GM21367 (cell line): ENCODE data around the gene CACNA1H.

ENCODE experiments used
- ATAC-seq: cut with Tn5 transposase; IDR thresholded peaks from one replicate; pipeline ENCODE4 v1.9.1; 2021; ENCODE audit not compliant: unreplicated experiment

CACNA1H gene

DNA sequence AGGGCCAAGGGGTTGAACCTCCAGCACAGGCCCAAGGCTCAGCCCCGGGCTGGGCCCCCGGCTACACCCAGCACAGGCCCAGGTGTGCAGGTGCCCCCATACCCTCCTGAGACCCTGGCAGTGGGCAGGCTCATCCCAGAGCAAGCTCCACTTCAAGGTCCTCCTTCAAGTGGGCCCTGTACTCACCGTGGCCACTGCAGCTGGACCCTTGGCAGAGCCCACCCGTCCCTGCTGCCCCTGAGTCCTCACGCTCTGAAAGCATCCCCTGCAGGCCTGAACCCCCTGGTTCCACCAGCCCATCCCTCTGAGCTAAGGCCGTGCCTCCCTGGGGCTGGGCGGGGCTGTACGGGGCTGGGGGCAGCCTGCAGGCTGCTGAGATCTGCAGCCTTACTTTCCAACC, 11.2 kb upstream of the CACNA1H start:
- no peak for ATAC-seq

DNA sequence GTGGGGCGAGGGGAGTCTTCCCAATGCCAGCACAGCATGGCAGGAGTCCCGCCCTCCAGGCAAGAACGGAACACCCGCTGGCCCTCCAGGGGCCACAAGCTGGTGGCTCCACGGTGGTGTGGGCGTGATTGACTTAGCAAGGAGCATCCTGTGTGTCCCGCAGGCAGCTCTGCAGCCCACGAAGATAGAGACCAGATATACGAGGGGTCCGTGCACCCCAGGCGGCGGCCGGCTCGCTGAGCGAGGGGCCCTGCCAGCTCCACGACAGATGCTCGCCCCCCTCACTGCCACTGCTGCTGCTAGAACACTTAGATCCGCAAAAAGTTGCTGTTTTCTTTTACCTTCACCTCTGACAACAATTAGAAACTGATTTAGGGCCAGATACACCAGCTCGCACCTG, 10.0 kb upstream of the CACNA1H start:
- no peak for ATAC-seq

DNA sequence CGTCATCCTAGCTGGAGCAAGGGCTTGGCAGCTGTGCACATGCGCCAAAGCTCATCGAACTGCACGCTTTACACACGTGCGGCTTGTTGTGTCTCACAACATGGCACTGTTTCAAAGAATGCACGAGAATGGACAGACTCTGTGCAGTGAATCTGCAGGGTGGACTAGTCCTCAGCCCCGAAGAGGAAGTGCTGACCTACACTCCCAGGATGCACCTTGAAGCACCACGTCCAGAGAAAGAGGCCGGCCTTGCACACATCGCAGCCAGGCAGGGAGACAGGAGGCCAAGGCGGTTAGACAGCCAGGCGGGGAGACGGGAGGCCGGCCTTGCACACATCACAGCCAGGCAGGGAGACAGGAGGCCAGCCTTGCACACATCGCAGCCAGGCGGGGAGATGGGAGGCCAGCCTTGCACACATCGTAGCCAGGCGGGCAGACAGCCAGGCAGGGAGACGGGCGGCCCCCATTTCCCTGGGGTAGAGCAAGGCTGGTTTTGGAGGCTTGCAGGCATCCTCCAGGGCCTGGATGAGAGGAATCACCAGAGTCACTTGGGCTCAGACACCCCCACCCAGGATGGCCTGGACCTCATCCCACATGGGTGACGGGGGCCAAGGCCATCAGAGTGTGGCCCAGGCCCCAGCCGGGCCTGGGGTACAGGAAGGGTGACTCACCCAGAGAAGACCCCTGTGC, 9.0 kb upstream of the CACNA1H start:
- no peak for ATAC-seq

DNA sequence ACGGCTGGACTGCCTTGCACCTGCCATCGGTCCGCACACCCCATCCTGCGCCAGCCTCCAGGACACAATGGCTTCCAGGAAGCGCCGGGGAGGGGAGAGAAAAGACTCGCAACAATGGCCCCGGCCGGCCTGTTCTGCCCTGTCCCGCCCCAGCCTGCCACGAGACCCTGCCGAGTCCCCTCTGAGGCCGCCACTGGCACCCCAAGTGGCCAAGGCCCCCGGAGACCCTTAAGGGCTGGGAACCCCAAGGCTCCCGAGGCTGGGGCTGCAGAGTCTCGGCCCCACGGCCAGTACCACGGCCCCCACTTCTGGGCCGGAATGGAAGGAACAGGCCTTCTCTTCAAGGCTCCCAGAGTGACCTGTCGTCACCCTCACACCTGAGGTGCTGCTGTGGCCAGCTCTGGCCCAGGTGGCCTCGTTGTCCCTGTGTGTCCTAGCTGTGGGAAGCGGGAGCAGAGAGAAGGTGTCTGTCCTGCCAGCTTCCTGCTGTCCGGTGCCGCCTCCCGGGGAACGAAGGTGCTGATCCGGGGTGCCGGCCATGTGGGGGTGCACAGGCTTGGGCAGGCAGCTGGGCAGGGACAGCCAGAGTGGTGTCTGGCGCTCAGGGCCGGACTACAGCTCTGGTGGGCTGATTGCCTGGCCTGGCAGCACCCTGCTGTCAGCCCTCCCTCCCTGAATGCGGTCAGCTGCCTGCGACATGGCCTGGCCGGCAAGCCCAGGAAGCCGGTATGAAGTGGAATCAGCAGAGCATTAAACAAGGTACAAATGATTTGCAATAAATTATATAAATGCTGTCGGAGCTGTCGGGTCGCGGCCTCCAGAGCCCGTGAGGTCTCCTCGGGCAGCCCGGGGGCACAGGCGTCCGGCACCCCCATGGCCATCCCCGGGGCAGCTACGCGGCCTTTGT, 8.2 kb upstream of the CACNA1H start:
- no peak for ATAC-seq

DNA sequence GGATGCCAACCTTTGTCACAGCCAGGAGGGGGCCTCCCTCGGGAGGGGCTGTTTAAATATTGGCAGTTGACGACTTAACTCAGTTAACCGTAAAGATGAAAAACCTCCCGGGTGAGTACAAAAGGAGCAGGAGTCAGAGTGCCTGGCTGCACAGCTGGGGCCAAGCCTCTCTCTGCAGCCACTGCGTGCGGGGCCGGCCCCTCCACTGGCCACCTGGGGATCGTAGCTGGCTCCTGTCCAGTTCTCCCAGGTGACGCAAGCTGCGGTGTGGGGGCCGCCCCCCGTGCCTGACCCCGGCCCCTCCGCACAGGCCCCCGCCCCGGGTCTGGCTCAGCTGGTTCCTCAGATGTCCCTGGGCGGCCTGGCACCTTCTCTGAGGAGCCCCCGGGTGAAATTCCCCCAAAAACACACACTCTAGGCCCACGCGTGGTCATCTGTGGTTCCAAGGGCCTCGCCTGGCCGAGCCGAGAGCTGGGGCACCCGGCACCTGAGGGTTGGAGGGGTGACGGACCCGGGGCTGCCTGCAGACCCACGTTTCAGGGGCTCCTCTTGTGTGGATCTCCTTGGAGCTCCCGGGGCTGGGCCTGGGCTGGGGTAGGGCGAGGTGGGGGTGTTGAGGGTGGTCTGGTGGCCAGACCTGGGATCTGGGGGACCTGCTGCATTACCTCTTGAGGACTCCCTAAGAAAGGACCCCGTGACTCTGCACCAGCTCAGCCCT, 7.4 kb upstream of the CACNA1H start:
- no peak for ATAC-seq

DNA sequence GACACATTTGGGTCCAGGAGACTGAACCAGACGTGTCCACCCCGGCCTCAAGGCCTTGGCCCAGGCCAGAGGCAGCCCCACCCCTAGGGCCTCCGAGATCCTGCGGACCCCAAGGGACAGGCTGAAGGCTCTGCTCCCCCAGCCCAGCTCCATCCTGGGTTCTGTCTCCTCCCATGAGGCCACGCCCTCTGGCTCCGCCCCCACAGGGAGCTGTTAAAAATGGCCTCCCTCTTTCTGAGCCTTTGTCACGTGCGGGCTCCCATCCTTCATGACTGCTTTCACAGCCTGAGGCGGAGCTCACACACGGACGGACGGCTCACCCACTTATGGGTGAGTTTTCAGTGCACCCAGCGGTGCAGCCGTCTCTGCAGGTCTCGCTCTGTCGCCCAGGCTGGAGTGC, 6.5 kb upstream of the CACNA1H start:
- ATAC-seq = no peak

GRCh38 chr16:1147027-1147426, 5.9 kb upstream of the CACNA1H start:
- ATAC-seq = no peak

DNA sequence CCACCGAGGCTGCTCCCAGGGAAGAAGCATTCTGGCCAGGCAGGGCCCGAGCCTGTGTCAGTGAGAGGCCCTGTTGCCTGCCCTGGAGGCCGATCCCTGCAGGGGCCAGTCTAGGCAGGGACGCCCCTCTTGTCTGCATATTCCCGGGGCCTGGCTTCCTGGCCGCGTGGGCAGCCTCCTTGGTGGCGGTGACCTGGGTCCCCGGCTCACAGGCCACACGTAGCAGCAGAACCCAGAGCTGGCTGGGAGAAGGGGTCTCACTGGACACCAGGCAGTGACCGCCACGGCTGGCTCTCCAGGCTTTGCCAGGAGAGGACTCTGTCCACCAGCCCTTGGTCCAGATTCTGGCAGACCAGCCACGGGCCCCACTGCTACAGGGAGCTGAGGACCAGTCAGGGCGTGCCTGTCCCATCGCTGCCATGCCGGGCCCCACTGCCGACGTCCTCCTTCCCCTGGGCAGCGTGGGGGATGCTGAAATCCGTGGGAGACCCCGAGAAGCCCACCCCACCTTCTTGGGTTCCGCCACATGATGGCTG, 3.7 kb upstream of the CACNA1H start:
- ATAC-seq = no peak

GRCh38 chr16:1150511-1150982, 2.4 kb upstream of the CACNA1H start:
- no peak for ATAC-seq

- ATAC-seq = no peak
Measured at GRCh38 chr16:1151424-1152122, 1.3 kb upstream of the CACNA1H start.

DNA sequence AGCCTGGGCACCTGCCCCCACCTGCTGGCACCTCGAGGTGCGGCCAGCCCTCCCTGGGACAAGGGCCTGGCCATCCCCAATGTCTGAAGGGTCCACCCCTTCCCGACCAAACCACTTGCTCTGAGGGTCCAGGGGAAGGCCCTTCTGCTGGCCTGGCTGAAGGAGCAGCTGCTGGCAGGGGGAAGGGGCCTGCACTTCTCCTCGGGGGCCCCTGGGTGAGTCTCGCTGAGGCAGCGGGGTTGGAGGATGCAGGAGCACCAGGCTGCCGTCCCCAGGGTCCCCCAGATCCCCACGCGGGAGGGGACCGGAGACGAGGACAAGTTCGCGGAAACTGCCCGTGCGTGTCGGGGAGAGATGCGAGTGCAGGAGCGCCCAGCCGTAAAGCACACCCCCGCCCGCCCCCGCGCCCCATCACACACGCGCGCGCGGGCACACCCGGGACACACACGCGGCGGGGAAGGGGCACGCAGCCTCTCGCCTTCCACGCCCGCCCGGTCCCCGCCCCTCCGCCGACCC, 725 bp upstream of the CACNA1H start:
- no peak for ATAC-seq

DNA sequence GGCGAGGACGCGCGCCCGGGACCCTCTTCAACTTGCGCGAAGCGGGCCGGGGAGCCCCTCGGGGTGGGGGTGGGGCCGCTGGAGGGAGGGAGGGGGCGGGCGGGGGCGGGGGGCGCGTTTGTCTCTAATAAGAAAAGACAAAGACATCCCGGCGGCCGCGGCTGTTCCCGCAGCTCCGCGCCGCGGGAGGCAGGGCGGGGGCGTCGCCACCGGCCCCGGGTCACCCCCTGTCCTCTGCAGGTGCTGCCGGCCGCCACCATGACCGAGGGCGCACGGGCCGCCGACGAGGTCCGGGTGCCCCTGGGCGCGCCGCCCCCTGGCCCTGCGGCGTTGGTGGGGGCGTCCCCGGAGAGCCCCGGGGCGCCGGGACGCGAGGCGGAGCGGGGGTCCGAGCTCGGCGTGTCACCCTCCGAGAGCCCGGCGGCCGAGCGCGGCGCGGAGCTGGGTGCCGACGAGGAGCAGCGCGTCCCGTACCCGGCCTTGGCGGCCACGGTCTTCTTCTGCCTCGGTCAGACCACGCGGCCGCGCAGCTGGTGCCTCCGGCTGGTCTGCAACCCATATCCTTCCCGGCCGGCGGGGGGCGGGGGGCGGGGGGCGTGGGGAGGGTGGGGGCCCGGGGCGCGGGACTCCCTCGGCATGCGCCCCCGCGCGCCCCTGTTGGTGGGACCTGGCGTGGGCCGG, 714 bp downstream of the CACNA1H start:
- no peak for ATAC-seq

DNA sequence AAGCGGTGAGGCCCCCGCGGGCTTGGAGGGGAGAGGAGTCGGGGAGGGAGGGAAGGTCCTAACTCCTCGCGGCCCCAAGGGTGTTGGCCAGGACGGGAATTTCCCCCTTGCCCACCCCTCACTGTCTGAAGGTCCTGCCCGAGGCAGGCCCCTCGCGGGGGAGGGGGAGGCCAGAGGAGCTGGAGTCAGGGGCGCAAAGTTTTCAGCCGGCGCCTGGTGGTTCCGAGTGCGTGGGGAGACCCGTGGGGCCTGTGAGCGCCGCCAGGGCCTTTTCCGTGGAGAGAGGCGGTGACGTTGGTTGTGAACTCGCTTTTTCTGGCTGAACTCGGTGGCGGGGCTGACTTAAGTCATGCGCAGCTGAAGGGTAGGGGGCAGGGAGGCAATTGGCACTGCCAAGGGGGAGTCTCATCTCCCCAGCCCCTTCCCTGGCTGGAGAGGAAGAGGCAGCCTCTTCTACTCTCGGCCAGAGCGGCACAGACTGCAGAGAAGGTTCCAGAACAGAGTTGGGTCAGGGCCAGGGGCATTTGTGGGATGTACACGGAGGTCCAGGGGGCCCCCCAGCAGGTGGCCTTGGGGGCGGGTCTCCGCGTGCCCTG, 1.5 kb downstream of the CACNA1H start:
- ATAC-seq = no peak

GRCh38 chr16:1154887-1155331, 2.0 kb downstream of the CACNA1H start:
- ATAC-seq = no peak

DNA sequence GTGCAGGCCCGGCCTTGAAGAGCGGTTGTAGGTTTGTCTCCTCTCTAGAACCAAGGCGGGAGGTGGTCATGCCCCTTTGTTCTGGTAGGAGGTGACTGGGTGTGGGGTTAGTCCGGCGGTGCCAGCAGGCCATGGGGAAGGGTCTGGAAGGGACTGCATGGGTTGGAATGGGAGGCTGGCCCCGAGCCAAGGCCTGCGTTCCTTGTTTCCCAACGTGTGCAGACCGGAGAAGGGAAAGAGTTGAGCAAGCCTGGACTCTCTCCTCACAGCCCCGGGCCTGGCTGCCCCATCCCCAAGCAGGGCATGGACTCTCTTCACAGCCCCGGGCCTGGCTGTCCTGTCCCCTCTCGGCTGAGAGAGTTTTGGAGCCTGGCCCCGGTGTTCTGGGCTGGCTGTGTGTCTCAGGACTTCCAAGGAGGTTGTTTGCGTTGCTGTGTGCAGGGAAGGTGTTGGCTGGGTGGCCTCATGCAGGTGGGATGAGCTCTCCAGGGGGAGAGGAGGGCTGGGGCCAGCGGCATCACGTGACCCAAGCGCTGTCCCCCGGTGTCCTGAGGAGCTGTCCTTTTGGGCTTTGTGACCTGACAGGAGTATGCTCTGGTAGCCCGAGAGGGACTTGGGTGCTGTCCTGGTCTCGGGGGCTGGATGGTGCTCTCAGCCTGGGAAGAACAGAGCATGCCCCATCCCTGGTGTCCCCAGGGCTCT, 2.6 kb downstream of the CACNA1H start:
- ATAC-seq = no peak

DNA sequence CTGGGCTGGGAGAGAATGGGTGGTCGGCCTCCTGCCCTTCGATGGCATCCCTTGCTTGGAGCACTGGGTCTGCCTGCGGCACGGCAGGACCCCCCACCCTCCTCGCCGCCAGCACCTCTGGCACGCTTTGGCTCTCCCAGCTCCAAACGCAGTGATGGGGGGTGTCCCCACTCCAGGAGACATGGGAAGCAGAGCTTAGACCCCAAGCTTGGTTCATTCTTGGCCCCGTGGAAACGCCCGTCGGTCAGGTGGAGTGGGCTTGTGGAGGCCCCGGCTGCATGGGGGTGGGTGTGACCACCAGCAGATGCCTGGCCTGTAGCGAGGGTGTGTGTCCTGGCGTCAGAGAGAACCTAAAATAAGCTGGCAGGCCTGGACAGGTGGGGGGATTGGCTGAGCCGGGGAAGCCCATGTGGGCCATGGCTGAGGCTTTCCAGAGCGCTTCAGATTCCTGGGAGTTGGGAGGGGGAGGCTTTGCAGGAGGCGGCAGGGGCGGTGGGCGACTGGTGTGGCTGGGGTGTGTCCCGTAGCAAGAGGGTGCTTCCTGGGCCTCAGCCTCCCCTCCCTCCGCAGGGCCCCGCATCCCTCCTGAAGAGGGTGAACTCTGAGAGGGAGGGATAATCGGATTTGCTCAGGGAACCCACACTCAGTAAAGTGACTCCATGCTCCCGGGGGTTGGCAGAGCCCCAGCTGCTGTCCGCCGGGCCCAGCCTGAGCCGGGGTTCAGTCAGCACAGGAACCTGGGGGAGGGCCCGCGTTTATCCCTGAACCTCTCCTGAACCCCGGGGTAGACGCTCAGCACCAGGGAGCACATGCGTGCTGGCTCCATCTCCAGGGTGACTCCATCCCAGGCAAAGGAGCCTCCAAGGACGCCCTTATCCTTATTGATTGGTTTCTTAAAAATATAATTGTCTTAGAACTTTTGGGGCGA, 3.4 kb downstream of the CACNA1H start:
- ATAC-seq = no peak

GRCh38 chr16:1156983-1157638, 4.2 kb downstream of the CACNA1H start:
- ATAC-seq = no peak
